HUES48 (cell line): ENCODE data around the gene CINP.
A peak's percentile ranks its signal among the peaks of the same experiment; 100 is the strongest.

ENCODE experiments used
- H3K27ac ChIP-seq: one replicate; pipeline ENCODE4 v1.7.0; 2013; ENCODE audit warnings: low read depth, low read length, inconsistent platforms
- H3K27me3 ChIP-seq: 2 replicates; pipeline ENCODE4 v1.6.1; 2013; ENCODE audit warnings: mild to moderate bottlenecking, low read length; ENCODE audit not compliant: control insufficient read depth, insufficient read depth
- H3K36me3 ChIP-seq: 2 replicates; pipeline ENCODE4 v1.6.1; 2013; ENCODE audit warnings: low read length; ENCODE audit not compliant: control insufficient read depth, insufficient read depth
- H3K4me1 ChIP-seq: 2 replicates; pipeline ENCODE4 v1.6.1; 2013; ENCODE audit warnings: mild to moderate bottlenecking, low read length; ENCODE audit not compliant: control insufficient read depth, insufficient read depth
- H3K4me3 ChIP-seq: 2 replicates; pipeline ENCODE4 v1.5.1; 2013; ENCODE audit warnings: mild to moderate bottlenecking, low read depth, low read length
- H3K9ac ChIP-seq: 2 replicates; pipeline ENCODE4 v1.6.1; 2013; ENCODE audit warnings: mild to moderate bottlenecking, low read depth, low read length, moderate library complexity
- H3K9me3 ChIP-seq: 2 replicates; pipeline ENCODE4 v1.6.1; 2013; ENCODE audit warnings: low read length; ENCODE audit not compliant: control insufficient read depth, insufficient read depth

The CINP gene

GRCh38 chr14:102362545-102363181 is at the start of gene CINP, which contains the start of gene TECPR2:
TSS of gene CINP (minus strand) at chr14:102362890. CDS start at chr14:102362851, 39 bp downstream.
TSS of gene TECPR2 (plus strand) at chr14:102362941. CDS start at chr14:102376722, 13,781 bp downstream.
- peak within 1 kb of the TSS; percentile 95 for H3K4me3 ChIP-seq
- H3K36me3 ChIP-seq, result peaks cover 14% of the 10 kb centered on the region
- peaks cover 8% of the 10 kb centered on the region for H3K4me1 ChIP-seq
- H3K27ac ChIP-seq, result peak within 1 kb of the TSS; percentile 49
- no peaks in the 10 kb centered on the region for H3K27me3 ChIP-seq
- H3K9me3 ChIP-seq, result no peaks in the 10 kb centered on the region
- H3K9ac ChIP-seq, result peak within 1 kb of the TSS; percentile 40

GRCh38 chr14:102408724-102409123 is 46.0 kb upstream of the CINP start:
- peaks cover 13% of the 10 kb centered on the region for H3K4me1 ChIP-seq
- H3K36me3 ChIP-seq, result 0 out of 2 replicates have a peak, but pooled peaks cover 3% of the 10 kb centered on the region
- no peak overlapping the region for H3K4me3 ChIP-seq
- no peak overlapping the region for H3K9ac ChIP-seq
- H3K9me3 ChIP-seq, result no peaks in the 10 kb centered on the region
- no peaks in the 10 kb centered on the region for H3K27me3 ChIP-seq
- no peak overlapping the region for H3K27ac ChIP-seq

- Histone ChIP-seq H3K36me3 (0 out of 2 replicates have a peak, but pooled peaks cover 3% of the 10 kb centered on the region), H3K27ac (no peak overlapping the region), H3K27me3 (no peaks in the 10 kb centered on the region), H3K4me3 (no peak overlapping the region), H3K9ac (no peak overlapping the region), H3K9me3 (peaks cover 7% of the 10 kb centered on the region; the same call in 1 of the 2 replicates), H3K4me1 (peaks cover 10% of the 10 kb centered on the region)
Observed at GRCh38 chr14:102407258-102407657, 44.6 kb upstream of the CINP start.

GRCh38 chr14:102403028-102403427 is 40.3 kb upstream of the CINP start:
- H3K36me3 ChIP-seq, result no peaks in the 10 kb centered on the region; the same call in 1 of the 2 replicates
- H3K9ac ChIP-seq, result no peak overlapping the region
- no peak overlapping the region for H3K4me3 ChIP-seq
- H3K27me3 ChIP-seq, result no peaks in the 10 kb centered on the region
- peaks cover 7% of the 10 kb centered on the region; the same call in 1 of the 2 replicates for H3K9me3 ChIP-seq
- H3K4me1 ChIP-seq, result no peaks in the 10 kb centered on the region
- no peak overlapping the region for H3K27ac ChIP-seq

GRCh38 chr14:102396521-102396920 is 33.8 kb upstream of the CINP start:
- Histone ChIP-seq H3K27me3 (no peaks in the 10 kb centered on the region), H3K4me3 (no peak overlapping the region), H3K4me1 (peaks cover 14% of the 10 kb centered on the region), H3K9me3 (no peaks in the 10 kb centered on the region; the same call in 1 of the 2 replicates), H3K27ac (no peak overlapping the region), H3K9ac (no peak overlapping the region), H3K36me3 (no peaks in the 10 kb centered on the region; the same call in 1 of the 2 replicates)

- Histone ChIP-seq H3K36me3 (no peaks in the 10 kb centered on the region), H3K4me3 (no peak overlapping the region), H3K9ac (0 out of 2 replicates have a peak overlapping the region, but pooled peaks have one; percentile 4), H3K4me1 (peaks cover 14% of the 10 kb centered on the region), H3K27ac (peak overlapping the region; percentile 54), H3K9me3 (no peaks in the 10 kb centered on the region; the same call in 1 of the 2 replicates), H3K27me3 (no peaks in the 10 kb centered on the region)
Observed at GRCh38 chr14:102394717-102395375, 32.2 kb upstream of the CINP start.

- Histone ChIP-seq H3K9me3 (no peaks in the 10 kb centered on the region), H3K27me3 (no peaks in the 10 kb centered on the region), H3K9ac (no peak overlapping the region), H3K4me3 (no peak overlapping the region), H3K4me1 (peaks cover 14% of the 10 kb centered on the region), H3K27ac (no peak overlapping the region), H3K36me3 (no peaks in the 10 kb centered on the region)
Observed at GRCh38 chr14:102392506-102392905, 29.8 kb upstream of the CINP start.

- H3K4me1 ChIP-seq, result peaks cover 9% of the 10 kb centered on the region
- no peaks in the 10 kb centered on the region for H3K36me3 ChIP-seq
- H3K27me3 ChIP-seq, result no peaks in the 10 kb centered on the region
- H3K9me3 ChIP-seq, result no peaks in the 10 kb centered on the region
- H3K4me3 ChIP-seq, result no peak overlapping the region
- no peak overlapping the region for H3K9ac ChIP-seq
- H3K27ac ChIP-seq, result no peak overlapping the region
Observed at GRCh38 chr14:102390064-102390855, 27.6 kb upstream of the CINP start.

GRCh38 chr14:102389246-102389645 is 26.6 kb upstream of the CINP start:
- Histone ChIP-seq H3K27me3 (no peaks in the 10 kb centered on the region), H3K27ac (no peak overlapping the region), H3K9me3 (no peaks in the 10 kb centered on the region), H3K4me3 (no peak overlapping the region), H3K36me3 (no peaks in the 10 kb centered on the region), H3K4me1 (no peaks in the 10 kb centered on the region), H3K9ac (no peak overlapping the region)

GRCh38 chr14:102387086-102387485 is 24.4 kb upstream of the CINP start:
- Histone ChIP-seq H3K4me1 (no peaks in the 10 kb centered on the region), H3K9me3 (no peaks in the 10 kb centered on the region), H3K27me3 (no peaks in the 10 kb centered on the region), H3K4me3 (no peak overlapping the region), H3K9ac (no peak overlapping the region), H3K36me3 (no peaks in the 10 kb centered on the region), H3K27ac (no peak overlapping the region)
